HepG2 (cell line): Measurements from ENCODE around the gene FBXL12. TPM values are rescaled to one million over a fixed set of nuclear protein-coding genes. Genes with fewer than 3 reads are reported as not detected.

Experiments used
- ATF1 ChIP-seq: IDR thresholded peaks from 2 replicates; pipeline ENCODE4 v1.6.1; 2016; ENCODE audit warnings: mild to moderate bottlenecking, control low read depth
- PAX8 ChIP-seq: sonication (generic); formaldehyde crosslinking; IDR thresholded peaks from 2 replicates; pipeline ENCODE4 v1.8.0; 2022; ENCODE audit warnings: mild to moderate bottlenecking, missing genetic modification reagents, borderline replicate concordance
- POLR2AphosphoS5 ChIP-seq: IDR thresholded peaks from 2 replicates; pipeline ENCODE4 v1.6.1; 2012; ENCODE audit warnings: low read depth, low read length
- SCMH1 ChIP-seq: sonication (generic); formaldehyde crosslinking; IDR thresholded peaks from 2 replicates; pipeline ENCODE4 v1.9.0; 2021; ENCODE audit warnings: missing genetic modification reagents, mild to moderate bottlenecking, borderline replicate concordance
- YEATS4 ChIP-seq: sonication (generic); formaldehyde crosslinking; IDR thresholded peaks from 2 replicates; pipeline ENCODE4 v1.4.0; 2020; ENCODE audit warnings: missing genetic modification reagents, borderline replicate concordance
- ZEB1 ChIP-seq: IDR thresholded peaks from 2 replicates; pipeline ENCODE4 v1.6.1; 2012; ENCODE audit warnings: mild to moderate bottlenecking, low read depth, inconsistent platforms; ENCODE audit not compliant: insufficient replicate concordance
- ZMAT3 ChIP-seq: sonication (generic); formaldehyde crosslinking; conservative IDR thresholded peaks from 2 replicates; pipeline ENCODE4 v1.7.0; 2021; ENCODE audit warnings: missing genetic modification reagents
- ZNF12 ChIP-seq: sonication (generic); formaldehyde crosslinking; IDR thresholded peaks from 2 replicates; pipeline ENCODE4 v1.5.0; 2020; ENCODE audit warnings: missing genetic modification reagents
- ZNF138 ChIP-seq: sonication (generic); formaldehyde crosslinking; IDR thresholded peaks from 2 replicates; pipeline ENCODE4 v1.5.0; 2020; ENCODE audit warnings: mild to moderate bottlenecking, low read depth, missing genetic modification reagents
- ZNF329 ChIP-seq: sonication (generic); formaldehyde crosslinking; IDR thresholded peaks from 2 replicates; pipeline ENCODE4 v1.9.0; 2021; ENCODE audit warnings: low read depth, mild to moderate bottlenecking, missing genetic modification reagents
- ZNF33A ChIP-seq: sonication (generic); formaldehyde crosslinking; IDR thresholded peaks from 2 replicates; pipeline ENCODE4 v1.5.1; 2020; ENCODE audit warnings: missing genetic modification reagents, mild to moderate bottlenecking, moderate library complexity, borderline replicate concordance
- ZNF776 ChIP-seq: sonication (generic); formaldehyde crosslinking; IDR thresholded peaks from 2 replicates; pipeline ENCODE4 v1.4.0; 2020; ENCODE audit warnings: mild to moderate bottlenecking, missing genetic modification reagents
- polyA plus RNA-seq, 8 experiments: library from polyadenylated mRNA; depleted of rRNA in 3 of 8; stranded (reverse) in 7 of 8; unstranded in 1 of 8; fragments of >200 nt; fragmentation: Illumina TruSeq in 4 of 8; extraction: Trizol in 4 of 8; gene quantifications; 2 replicates each; pipeline versions ENCODE4 v1.2.1 to v1.2.3, GENCODE V29; 2011 to 2016; ENCODE audit warnings: low read depth in 4 of 8, missing spikeins in 1 of 8, mixed read lengths in 1 of 8; ENCODE audit not compliant: insufficient read depth in 1 of 8
- total RNA-seq, 5 experiments: library from RNA; depleted of rRNA; stranded (reverse); fragments of >200 nt; fragmentation: Illumina TruSeq; extraction: Trizol; gene quantifications; 2 replicates each; pipeline ENCODE4 v1.2.3, GENCODE V29; 2016; ENCODE audit warnings: low read depth in 1 of 5
- TF ChIP-seq, protein P1 (sequence below): sonication (generic); formaldehyde crosslinking; IDR thresholded peaks from 2 replicates; pipeline ENCODE4 v1.8.1; 2023; ENCODE audit warnings: mild to moderate bottlenecking, inconsistent platforms, moderate library complexity, missing genetic modification reagents, borderline replicate concordance
- TF ChIP-seq, protein P2 (sequence below): sonication (generic); formaldehyde crosslinking; IDR thresholded peaks from 2 replicates; pipeline ENCODE4 v1.5.0; 2020; ENCODE audit warnings: mild to moderate bottlenecking, missing genetic modification reagents, moderate library complexity
- TF ChIP-seq, protein P3 (sequence below): sonication (generic); formaldehyde crosslinking; IDR thresholded peaks from 2 replicates; pipeline ENCODE4 v1.4.0; 2020; ENCODE audit warnings: missing genetic modification reagents
- TF ChIP-seq, protein P4 (sequence below): sonication (generic); formaldehyde crosslinking; IDR thresholded peaks from 2 replicates; pipeline ENCODE4 v1.4.0; 2020; ENCODE audit warnings: mild to moderate bottlenecking, missing genetic modification reagents
- TF ChIP-seq, protein P5 (sequence below): sonication (generic); formaldehyde crosslinking; IDR thresholded peaks from 2 replicates; pipeline ENCODE4 v1.4.0; 2020; ENCODE audit warnings: mild to moderate bottlenecking, missing genetic modification reagents

The FBXL12 gene
- total and polyA plus RNA-seq, 2 of the 13 experiments (the other 11 are each of a cell fraction or from before 2014, with no cell fraction given) = 20.4 to 23.1 TPM

DNA sequence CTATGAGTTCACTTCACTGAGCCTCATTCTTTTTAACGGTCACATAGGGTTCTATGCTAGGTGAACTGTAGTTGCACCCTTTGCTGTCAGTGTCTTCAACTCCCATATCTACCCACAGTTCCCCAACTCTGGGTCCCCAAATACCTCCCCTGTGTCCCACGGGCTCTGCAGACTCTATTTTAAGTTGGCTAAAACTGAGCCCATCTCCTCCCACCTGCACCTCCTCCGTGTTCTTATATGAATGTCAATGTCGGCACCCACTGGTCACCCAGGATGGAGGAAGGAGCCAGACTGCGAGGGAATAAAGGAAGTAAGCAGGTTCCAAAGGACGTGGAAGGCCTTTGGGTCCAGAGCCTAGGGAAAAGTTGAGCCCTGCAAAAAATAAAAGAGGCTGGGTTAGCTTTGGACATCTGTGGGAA lies 15.4 kb upstream of the FBXL12 start (continued):
- TF ChIP-seq ZNF138 (CRISPR knock-in tag) (no peak), SCMH1 (CRISPR knock-in tag) (no peak), PAX8 (CRISPR knock-in tag) (no peak), ZEB1 (no peak), ZNF776 (CRISPR knock-in tag) (no peak), ZMAT3 (CRISPR knock-in tag) (0 out of 2 replicates have a peak, but pooled peaks have one; percentile 14), YEATS4 (CRISPR knock-in tag) (0 out of 2 replicates have a peak, but pooled peaks have one; percentile 24), ATF1 (CRISPR knock-in tag) (no peak), ZNF33A (CRISPR knock-in tag) (no peak), ZNF12 (no peak), POLR2AphosphoS5 (no peak), ZNF329 (CRISPR knock-in tag) (no peak)
- TF ChIP-seq, protein P1, sequence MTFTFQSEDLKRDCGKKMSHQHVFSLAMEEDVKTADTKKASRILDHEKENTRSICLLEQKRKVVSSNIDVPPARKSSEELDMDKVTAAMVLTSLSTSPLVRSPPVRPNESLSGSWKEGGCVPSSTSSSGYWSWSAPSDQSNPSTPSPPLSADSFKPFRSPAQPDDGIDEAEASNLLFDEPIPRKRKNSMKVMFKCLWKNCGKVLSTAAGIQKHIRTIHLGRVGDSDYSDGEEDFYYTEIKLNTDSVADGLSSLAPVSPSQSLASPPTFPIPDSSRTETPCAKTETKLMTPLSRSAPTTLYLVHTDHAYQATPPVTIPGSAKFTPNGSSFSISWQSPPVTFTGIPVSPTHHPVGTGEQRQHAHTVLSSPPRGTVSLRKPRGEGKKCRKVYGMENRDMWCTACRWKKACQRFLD (CRISPR knock-in tag) = no peak
- TF ChIP-seq, protein P2, sequence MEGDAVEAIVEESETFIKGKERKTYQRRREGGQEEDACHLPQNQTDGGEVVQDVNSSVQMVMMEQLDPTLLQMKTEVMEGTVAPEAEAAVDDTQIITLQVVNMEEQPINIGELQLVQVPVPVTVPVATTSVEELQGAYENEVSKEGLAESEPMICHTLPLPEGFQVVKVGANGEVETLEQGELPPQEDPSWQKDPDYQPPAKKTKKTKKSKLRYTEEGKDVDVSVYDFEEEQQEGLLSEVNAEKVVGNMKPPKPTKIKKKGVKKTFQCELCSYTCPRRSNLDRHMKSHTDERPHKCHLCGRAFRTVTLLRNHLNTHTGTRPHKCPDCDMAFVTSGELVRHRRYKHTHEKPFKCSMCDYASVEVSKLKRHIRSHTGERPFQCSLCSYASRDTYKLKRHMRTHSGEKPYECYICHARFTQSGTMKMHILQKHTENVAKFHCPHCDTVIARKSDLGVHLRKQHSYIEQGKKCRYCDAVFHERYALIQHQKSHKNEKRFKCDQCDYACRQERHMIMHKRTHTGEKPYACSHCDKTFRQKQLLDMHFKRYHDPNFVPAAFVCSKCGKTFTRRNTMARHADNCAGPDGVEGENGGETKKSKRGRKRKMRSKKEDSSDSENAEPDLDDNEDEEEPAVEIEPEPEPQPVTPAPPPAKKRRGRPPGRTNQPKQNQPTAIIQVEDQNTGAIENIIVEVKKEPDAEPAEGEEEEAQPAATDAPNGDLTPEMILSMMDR (CRISPR knock-in tag) = no peak
- TF ChIP-seq, protein P3, sequence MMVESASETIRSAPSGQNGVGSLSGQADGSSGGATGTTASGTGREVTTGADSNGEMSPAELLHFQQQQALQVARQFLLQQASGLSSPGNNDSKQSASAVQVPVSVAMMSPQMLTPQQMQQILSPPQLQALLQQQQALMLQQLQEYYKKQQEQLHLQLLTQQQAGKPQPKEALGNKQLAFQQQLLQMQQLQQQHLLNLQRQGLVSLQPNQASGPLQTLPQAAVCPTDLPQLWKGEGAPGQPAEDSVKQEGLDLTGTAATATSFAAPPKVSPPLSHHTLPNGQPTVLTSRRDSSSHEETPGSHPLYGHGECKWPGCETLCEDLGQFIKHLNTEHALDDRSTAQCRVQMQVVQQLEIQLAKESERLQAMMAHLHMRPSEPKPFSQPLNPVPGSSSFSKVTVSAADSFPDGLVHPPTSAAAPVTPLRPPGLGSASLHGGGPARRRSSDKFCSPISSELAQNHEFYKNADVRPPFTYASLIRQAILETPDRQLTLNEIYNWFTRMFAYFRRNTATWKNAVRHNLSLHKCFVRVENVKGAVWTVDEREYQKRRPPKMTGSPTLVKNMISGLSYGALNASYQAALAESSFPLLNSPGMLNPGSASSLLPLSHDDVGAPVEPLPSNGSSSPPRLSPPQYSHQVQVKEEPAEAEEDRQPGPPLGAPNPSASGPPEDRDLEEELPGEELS (CRISPR knock-in tag) = peak; percentile 2; the same call in 1 of the 2 replicates
- TF ChIP-seq, protein P4, sequence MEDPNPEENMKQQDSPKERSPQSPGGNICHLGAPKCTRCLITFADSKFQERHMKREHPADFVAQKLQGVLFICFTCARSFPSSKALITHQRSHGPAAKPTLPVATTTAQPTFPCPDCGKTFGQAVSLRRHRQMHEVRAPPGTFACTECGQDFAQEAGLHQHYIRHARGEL = no peak
- TF ChIP-seq, protein P5, sequence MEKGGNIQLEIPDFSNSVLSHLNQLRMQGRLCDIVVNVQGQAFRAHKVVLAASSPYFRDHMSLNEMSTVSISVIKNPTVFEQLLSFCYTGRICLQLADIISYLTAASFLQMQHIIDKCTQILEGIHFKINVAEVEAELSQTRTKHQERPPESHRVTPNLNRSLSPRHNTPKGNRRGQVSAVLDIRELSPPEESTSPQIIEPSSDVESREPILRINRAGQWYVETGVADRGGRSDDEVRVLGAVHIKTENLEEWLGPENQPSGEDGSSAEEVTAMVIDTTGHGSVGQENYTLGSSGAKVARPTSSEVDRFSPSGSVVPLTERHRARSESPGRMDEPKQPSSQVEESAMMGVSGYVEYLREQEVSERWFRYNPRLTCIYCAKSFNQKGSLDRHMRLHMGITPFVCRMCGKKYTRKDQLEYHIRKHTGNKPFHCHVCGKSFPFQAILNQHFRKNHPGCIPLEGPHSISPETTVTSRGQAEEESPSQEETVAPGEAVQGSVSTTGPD (CRISPR knock-in tag) = no peak
- TF ChIP-seq, all 625 proteins: peak for 5
